Right cardiac atrium (tissue), 5 donors: ENCODE data around the gene NKD2. TPM values are rescaled to one million over a fixed set of nuclear protein-coding genes. Genes with fewer than 3 reads are reported as not detected.
A peak's percentile ranks its signal among the peaks of the same experiment; 100 is the strongest.

Experiments
- ATAC-seq, 2 donors: fragments of 200-7000 bp; cut with Tn5 transposase; one replicate each; pipeline versions ENCODE4 v1.8.0 to v1.9.1; 2020; ENCODE audit warnings: moderate library complexity in 2 of 2, mild to moderate bottlenecking in 1 of 2
- DNase-seq, 3 donors: peaks; one replicate each; pipeline ENCODE4 v3.0.0-alpha.2; 2020
- H3K27ac ChIP-seq: one replicate; pipeline ENCODE4 v1.5.1; 2013; ENCODE audit warnings: mild to moderate bottlenecking, low read length, control low read depth, moderate library complexity
- H3K27me3 ChIP-seq: one replicate; pipeline ENCODE4 v1.6.1; 2013; ENCODE audit not compliant: control insufficient read depth, insufficient read depth
- H3K4me1 ChIP-seq: one replicate; pipeline ENCODE4 v1.6.1; 2013; ENCODE audit warnings: low read length; ENCODE audit not compliant: control insufficient read depth, insufficient read depth
- H3K4me3 ChIP-seq: one replicate; pipeline ENCODE4 v1.5.1; 2013; ENCODE audit warnings: low read length, control low read depth
- H3K9me3 ChIP-seq: one replicate; pipeline ENCODE4 v1.6.1; 2013; ENCODE audit warnings: low read length; ENCODE audit not compliant: control insufficient read depth
- WGBS: extraction: QIAGEN DNeasy Blood & Tissue Kit; methylation state at CpG from one replicate; pipeline ENCODE4 v1.1.7; 2013; 5-methylcytosine and 5-hydroxymethylcytosine counted together
- intact Hi-C, 4 donors: fragments of 100-400 bp; cut with DNase I; formaldehyde crosslinking; loops; one replicate each; pipeline versions ENCODE4 v1.11.0 to v1.14.0; 2022 to 2023
- polyA plus RNA-seq: library from polyadenylated mRNA; stranded (reverse); fragments of 200-250 nt; gene quantifications from one replicate; pipeline ENCODE4 v1.2.3, GENCODE V29; 2013
- total RNA-seq, 4 donors: library from RNA; stranded (reverse); fragmentation: NEBNext Ultra II Directional; extraction: Animal tissue kit (Norgen Biotek cat#: 25700); gene quantifications; one replicate each; pipeline ENCODE4 v1.2.1, GENCODE V29; 2021
- donor health status: healthy with polysubstance abuse.
- donor health status: DM: no; HTN: yes; CAD: no.
- donor health status: DM: no; HTN: no; CAD: no.
- donor health status: DM: no; HTN: yes; CAD: no; lungs with severe emphysema.
- donor health status: DM: yes; HTN: yes; CAD: no.

Gene NKD2
- total and polyA plus RNA-seq, 5 donors, result 1.9 to 8.6 (median 2.6) TPM

GRCh38 chr5:1048162-1048721, 39.6 kb downstream of the NKD2 start:
- Histone ChIP-seq H3K4me1 (no peaks in the 10 kb centered on the region), H3K27me3 (no peaks in the 10 kb centered on the region), H3K27ac (no peak overlapping the region), H3K9me3 (no peaks in the 10 kb centered on the region), H3K4me3 (no peak overlapping the region)
- DNase-seq, result no peak
- 87% methylated on average over 11 of the region's 11 CpGs for WGBS
- intact Hi-C loops, result no loop called here
- ATAC-seq, result no peak

- Histone ChIP-seq H3K27me3 (no peaks in the 10 kb centered on the region), H3K9me3 (no peaks in the 10 kb centered on the region), H3K4me3 (no peak overlapping the region), H3K27ac (no peak overlapping the region), H3K4me1 (no peaks in the 10 kb centered on the region)
- DNase-seq (peak; percentile 13 to 51 (median 48)), ATAC-seq (peak in 1 of 2 donors; percentile 3)
- WGBS, result 78% methylated on average over 39 of the region's 39 CpGs
- intact Hi-C loops, result no loop called here
These were observed 40.5 kb downstream of the NKD2 start for GRCh38 chr5:1048861-1049838.

GRCh38 chr5:1050423-1051365, 42.1 kb downstream of the NKD2 start:
- peak overlapping the region; percentile 6 for H3K27ac ChIP-seq
- ATAC-seq, result peak; percentile 10 to 61
- H3K9me3 ChIP-seq, result no peaks in the 10 kb centered on the region
- no peaks in the 10 kb centered on the region for H3K4me1 ChIP-seq
- H3K4me3 ChIP-seq, result no peak overlapping the region
- no peaks in the 10 kb centered on the region for H3K27me3 ChIP-seq
- intact Hi-C loops, result no loop called here
- WGBS, result 62% methylated on average over 29 of the region's 29 CpGs
- peak; percentile 27 to 79 (median 78) for DNase-seq

GRCh38 chr5:1051366-1051720, 42.7 kb downstream of the NKD2 start:
- Histone ChIP-seq H3K9me3 (no peaks in the 10 kb centered on the region), H3K27me3 (no peaks in the 10 kb centered on the region), H3K27ac (no peak overlapping the region), H3K4me3 (no peak overlapping the region), H3K4me1 (no peaks in the 10 kb centered on the region)
- peak; percentile 9 to 50 (median 16) for DNase-seq
- 76% methylated on average over 16 of the region's 16 CpGs for WGBS
- intact Hi-C loops, result no loop called here
- ATAC-seq, result no peak

- intact Hi-C loops, result no loop called here
- DNase-seq, result peak in 2 of 3 donors; percentile 42 to 57
- Histone ChIP-seq H3K27ac (no peak overlapping the region), H3K4me1 (no peaks in the 10 kb centered on the region), H3K4me3 (no peak overlapping the region), H3K27me3 (no peaks in the 10 kb centered on the region), H3K9me3 (no peaks in the 10 kb centered on the region)
- WGBS, result 89% methylated on average over 17 of the region's 17 CpGs
- no peak for ATAC-seq
These were observed 43.5 kb downstream of the NKD2 start for GRCh38 chr5:1052076-1052475.

GRCh38 chr5:1052641-1053390, 44.2 kb downstream of the NKD2 start:
- DNase-seq, result peak; percentile 16 to 57 (median 55)
- 90% methylated on average over 29 of the region's 29 CpGs for whole genome bisulfite sequencing
- no peaks in the 10 kb centered on the region for H3K9me3 ChIP-seq
- H3K4me3 ChIP-seq, result no peak overlapping the region
- H3K27me3 ChIP-seq, result no peaks in the 10 kb centered on the region
- no peak overlapping the region for H3K27ac ChIP-seq
- intact Hi-C loops, result no loop called here
- ATAC-seq, result peak in 1 of 2 donors; percentile 4
- no peaks in the 10 kb centered on the region for H3K4me1 ChIP-seq

- H3K27me3 ChIP-seq, result no peaks in the 10 kb centered on the region
- intact Hi-C loops, result no loop called here
- DNase-seq, result peak; percentile 36 to 60 (median 57)
- no peak for ATAC-seq
- 84% methylated on average over 32 of the region's 32 CpGs for WGBS
- H3K4me3 ChIP-seq, result no peak overlapping the region
- no peaks in the 10 kb centered on the region for H3K4me1 ChIP-seq
- H3K9me3 ChIP-seq, result no peaks in the 10 kb centered on the region
- H3K27ac ChIP-seq, result no peak overlapping the region
These were observed 44.9 kb downstream of the NKD2 start for GRCh38 chr5:1053391-1054017.

GRCh38 chr5:1054018-1054798, 45.6 kb downstream of the NKD2 start:
- H3K27ac ChIP-seq, result no peak overlapping the region
- 87% methylated on average over 39 of the region's 39 CpGs for WGBS
- no peak for ATAC-seq
- no peaks in the 10 kb centered on the region for H3K4me1 ChIP-seq
- peak; percentile 25 to 48 (median 47) for DNase-seq
- no peaks in the 10 kb centered on the region for H3K27me3 ChIP-seq
- no peak overlapping the region for H3K4me3 ChIP-seq
- H3K9me3 ChIP-seq, result no peaks in the 10 kb centered on the region
- intact Hi-C loops, result no loop called here

GRCh38 chr5:1054799-1055775, 46.5 kb downstream of the NKD2 start:
- Histone ChIP-seq H3K27ac (no peak overlapping the region), H3K27me3 (no peaks in the 10 kb centered on the region), H3K9me3 (no peaks in the 10 kb centered on the region), H3K4me3 (no peak overlapping the region), H3K4me1 (no peaks in the 10 kb centered on the region)
- intact Hi-C loops, result no loop called here
- ATAC-seq, result no peak
- peak; percentile 10 to 54 (median 35) for DNase-seq
- 86% methylated on average over 39 of the region's 39 CpGs for WGBS
